Measurements from ENCODE around the gene WDR5B. TPM values are rescaled to one million over a fixed set of nuclear protein-coding genes. Genes with fewer than 3 reads are reported as not detected.

Gene WDR5B
- polyA plus RNA-seq (2011; rRNA removed) (5.7 and 8.5 TPM in 2 replicates), polyA minus RNA-seq (2011; rRNA and poly(A)+ RNA removed) (3.9 and 6.0 TPM in 2 replicates)

GRCh38 chr3:122415762-122416654 lies at the start of gene WDR5B:
TSS of gene WDR5B (minus strand) at chr3:122416062. CDS start at chr3:122415528, 534 bp downstream.
- Histone ChIP-seq H3K9me3 (ENCODE audit: control insufficient read depth, insufficient read depth, low read length) (no peaks in the 10 kb centered on the region), H3K27me3 (ENCODE audit: control insufficient read depth, insufficient read depth, low read length) (no peaks in the 10 kb centered on the region), H3K27ac (ENCODE audit: low read depth, low read length) (peak within 1 kb of the TSS; percentile 90), H3K4me3 (ENCODE audit: low read depth, low read length) (peak within 1 kb of the TSS; percentile 95)
- POLR2A ChIA-PET: interaction anchor here (0.6 to 1.1 kb wide), 5 partner anchors 23 to 978 kb away, joined by 3 to 5 read pairs (median 3); partner anchors contain the start of genes FAM162A and MIX23
- peak; percentile 94 for DNase-seq (ENCODE audit: low read depth, low spot score)
- CTCF ChIA-PET: interaction anchor here (0.6 to 2.9 kb wide), 4 partner anchors 17 to 263 kb away, joined by 3 to 11 read pairs (median 8); partner anchors contain the start of gene FAM162A
- TF ChIP-seq CTCF (IDR thresholded peaks at IDR 0.05; ENCODE audit: low read depth, low read length): 0 out of 2 replicates have a peak, but pooled peaks have one; percentile 23

- Histone ChIP-seq H3K27ac (ENCODE audit: low read depth, low read length) (no peak overlapping the region), H3K4me3 (ENCODE audit: low read depth, low read length) (no peak overlapping the region), H3K27me3 (ENCODE audit: control insufficient read depth, insufficient read depth, low read length) (no peaks in the 10 kb centered on the region), H3K9me3 (ENCODE audit: control insufficient read depth, insufficient read depth, low read length) (no peaks in the 10 kb centered on the region)
- no peak for DNase-seq (ENCODE audit: low read depth, low spot score)
- no peak for TF ChIP-seq CTCF (IDR thresholded peaks at IDR 0.05; ENCODE audit: low read depth, low read length)
- POLR2A ChIA-PET: no interaction called here
- CTCF ChIA-PET: no interaction called here
Measured at GRCh38 chr3:122464659-122465058, 48.8 kb upstream of the WDR5B start.

GRCh38 chr3:122462406-122462805 lies 46.5 kb upstream of the WDR5B start:
- Histone ChIP-seq H3K9me3 (ENCODE audit: control insufficient read depth, insufficient read depth, low read length) (no peaks in the 10 kb centered on the region), H3K4me3 (ENCODE audit: low read depth, low read length) (no peak overlapping the region), H3K27me3 (ENCODE audit: control insufficient read depth, insufficient read depth, low read length) (no peaks in the 10 kb centered on the region), H3K27ac (ENCODE audit: low read depth, low read length) (no peak overlapping the region)
- ChIA-PET POLR2A (interaction anchor here (0.7 kb wide), 1 partner anchor 218 kb away, joined by 3 read pairs; no protein-coding TSS in a partner anchor), CTCF (interaction anchor here (1.4 kb wide), 1 partner anchor 216 kb away, joined by 6 read pairs; no protein-coding TSS in a partner anchor)
- no peak for DNase-seq (ENCODE audit: low read depth, low spot score)
- no peak for TF ChIP-seq CTCF (IDR thresholded peaks at IDR 0.05; ENCODE audit: low read depth, low read length)

- DNase-seq (ENCODE audit: low read depth, low spot score): no peak
- CTCF ChIA-PET: interaction anchor here (1.4 kb wide), 1 partner anchor 217 kb away, joined by 6 read pairs; no protein-coding TSS in a partner anchor
- no peak for TF ChIP-seq CTCF (IDR thresholded peaks at IDR 0.05; ENCODE audit: low read depth, low read length)
- H3K4me3 ChIP-seq (ENCODE audit: low read depth, low read length): no peak overlapping the region
- no peak overlapping the region for H3K27ac ChIP-seq (ENCODE audit: low read depth, low read length)
- POLR2A ChIA-PET: no interaction called here
- no peaks in the 10 kb centered on the region for H3K9me3 ChIP-seq (ENCODE audit: control insufficient read depth, insufficient read depth, low read length)
- no peaks in the 10 kb centered on the region for H3K27me3 ChIP-seq (ENCODE audit: control insufficient read depth, insufficient read depth, low read length)
Measured at GRCh38 chr3:122461806-122462205, 45.9 kb upstream of the WDR5B start.

- POLR2A ChIA-PET: no interaction called here
- Histone ChIP-seq H3K27ac (ENCODE audit: low read depth, low read length) (no peak overlapping the region), H3K27me3 (ENCODE audit: control insufficient read depth, insufficient read depth, low read length) (no peaks in the 10 kb centered on the region), H3K4me3 (ENCODE audit: low read depth, low read length) (no peak overlapping the region), H3K9me3 (ENCODE audit: control insufficient read depth, insufficient read depth, low read length) (no peaks in the 10 kb centered on the region)
- CTCF ChIA-PET: interaction anchor here (0.6 to 3.3 kb wide), 12 partner anchors 9 to 220 kb away, joined by 3 to 25 read pairs (median 4); no protein-coding TSS in a partner anchor
- TF ChIP-seq CTCF (IDR thresholded peaks at IDR 0.05; ENCODE audit: low read depth, low read length): peak; percentile 57
- DNase-seq (ENCODE audit: low read depth, low spot score): peak; percentile 27
Measured at GRCh38 chr3:122458992-122459391, 43.1 kb upstream of the WDR5B start.
